Measurements from ENCODE around the gene CEP112.

The CEP112 gene

GRCh38 chr17:65762973-65763372 is 429.0 kb downstream of the CEP112 start:
- no peak for TF ChIP-seq PAX5 (IDR thresholded peaks at IDR 0.05; ENCODE audit: insufficient read depth, low read length, severe bottlenecking)
- TF ChIP-seq TAF1 (IDR thresholded peaks at IDR 0.05; ENCODE audit: low read depth, low read length) = no peak
- no peak for TF ChIP-seq POLR2AphosphoS5 (IDR thresholded peaks at IDR 0.05; ENCODE audit: low read depth, low read length)
- FAIRE-seq (no peak), DNase-seq (ENCODE audit: insufficient read length, low spot score) (no peak)

- TF ChIP-seq PAX5 (IDR thresholded peaks at IDR 0.05; ENCODE audit: insufficient read depth, low read length, severe bottlenecking) (no peak), TAF1 (IDR thresholded peaks at IDR 0.05; ENCODE audit: low read depth, low read length) (no peak), POLR2AphosphoS5 (IDR thresholded peaks at IDR 0.05; ENCODE audit: low read depth, low read length) (no peak), SPI1 (IDR thresholded peaks at IDR 0.05; ENCODE audit: low read depth, low read length) (no peak), POU2F2 (IDR thresholded peaks at IDR 0.05; ENCODE audit: low read depth, low read length) (no peak), POLR2A (IDR thresholded peaks at IDR 0.05; ENCODE audit: low read depth, low read length) (no peak)
- no peak for FAIRE-seq
- DNase-seq (ENCODE audit: insufficient read length, low spot score) = no peak
Observed at GRCh38 chr17:65759532-65759931, 432.4 kb downstream of the CEP112 start.

- FAIRE-seq (no peak), DNase-seq (ENCODE audit: insufficient read length, low spot score) (no peak)
Observed at GRCh38 chr17:65756760-65757159, 435.2 kb downstream of the CEP112 start.

GRCh38 chr17:65755799-65756198 is 436.1 kb downstream of the CEP112 start:
- no peak for TF ChIP-seq POU2F2 (IDR thresholded peaks at IDR 0.05; ENCODE audit: low read depth, low read length)
- no peak for TF ChIP-seq POLR2AphosphoS5 (IDR thresholded peaks at IDR 0.05; ENCODE audit: low read depth, low read length)
- no peak for TF ChIP-seq TAF1 (IDR thresholded peaks at IDR 0.05; ENCODE audit: low read depth, low read length)
- FAIRE-seq = no peak
- DNase-seq (ENCODE audit: insufficient read length, low spot score) = no peak

More at GRCh38 chr17:65756760-65757159, 435.2 kb downstream of the CEP112 start:
- no peak for TF ChIP-seq PAX5 (IDR thresholded peaks at IDR 0.05; ENCODE audit: insufficient read depth, low read length, severe bottlenecking)
- TF ChIP-seq SPI1 (IDR thresholded peaks at IDR 0.05; ENCODE audit: low read depth, low read length) = no peak
- no peak for TF ChIP-seq TAF1 (IDR thresholded peaks at IDR 0.05; ENCODE audit: low read depth, low read length)
- TF ChIP-seq POLR2AphosphoS5 (IDR thresholded peaks at IDR 0.05; ENCODE audit: low read depth, low read length) = no peak
- no peak for TF ChIP-seq POLR2A (IDR thresholded peaks at IDR 0.05; ENCODE audit: low read depth, low read length)
- no peak for TF ChIP-seq POU2F2 (IDR thresholded peaks at IDR 0.05; ENCODE audit: low read depth, low read length)

- TF ChIP-seq POLR2AphosphoS5 (IDR thresholded peaks at IDR 0.05; ENCODE audit: low read depth, low read length) (no peak), SPI1 (IDR thresholded peaks at IDR 0.05; ENCODE audit: low read depth, low read length) (no peak), PAX5 (IDR thresholded peaks at IDR 0.05; ENCODE audit: insufficient read depth, low read length, severe bottlenecking) (no peak), TAF1 (IDR thresholded peaks at IDR 0.05; ENCODE audit: low read depth, low read length) (no peak), POLR2A (IDR thresholded peaks at IDR 0.05; ENCODE audit: low read depth, low read length) (no peak), POU2F2 (IDR thresholded peaks at IDR 0.05; ENCODE audit: low read depth, low read length) (no peak)
- FAIRE-seq (no peak), DNase-seq (ENCODE audit: insufficient read length, low spot score) (no peak)
Observed at GRCh38 chr17:65754630-65755029, 437.3 kb downstream of the CEP112 start.

- DNase-seq (ENCODE audit: insufficient read length, low spot score) (no peak), FAIRE-seq (no peak)
- TF ChIP-seq POLR2A (IDR thresholded peaks at IDR 0.05; ENCODE audit: low read depth, low read length) = no peak
- no peak for TF ChIP-seq TAF1 (IDR thresholded peaks at IDR 0.05; ENCODE audit: low read depth, low read length)
Observed at GRCh38 chr17:65754081-65754480, 437.9 kb downstream of the CEP112 start.

GRCh38 chr17:65753348-65753747 is 438.6 kb downstream of the CEP112 start:
- FAIRE-seq = no peak
- TF ChIP-seq POLR2AphosphoS5 (IDR thresholded peaks at IDR 0.05; ENCODE audit: low read depth, low read length) (no peak), POU2F2 (IDR thresholded peaks at IDR 0.05; ENCODE audit: low read depth, low read length) (no peak), PAX5 (IDR thresholded peaks at IDR 0.05; ENCODE audit: insufficient read depth, low read length, severe bottlenecking) (no peak), POLR2A (IDR thresholded peaks at IDR 0.05; ENCODE audit: low read depth, low read length) (no peak), SPI1 (IDR thresholded peaks at IDR 0.05; ENCODE audit: low read depth, low read length) (no peak), TAF1 (IDR thresholded peaks at IDR 0.05; ENCODE audit: low read depth, low read length) (no peak)
- DNase-seq (ENCODE audit: insufficient read length, low spot score) = no peak

GRCh38 chr17:65751263-65751662 is 440.7 kb downstream of the CEP112 start:
- no peak for FAIRE-seq
- DNase-seq (ENCODE audit: insufficient read length, low spot score) = no peak
- no peak for TF ChIP-seq PAX5 (IDR thresholded peaks at IDR 0.05; ENCODE audit: insufficient read depth, low read length, severe bottlenecking)
- TF ChIP-seq POLR2AphosphoS5 (IDR thresholded peaks at IDR 0.05; ENCODE audit: low read depth, low read length) = no peak
- no peak for TF ChIP-seq POLR2A (IDR thresholded peaks at IDR 0.05; ENCODE audit: low read depth, low read length)
- no peak for TF ChIP-seq TAF1 (IDR thresholded peaks at IDR 0.05; ENCODE audit: low read depth, low read length)
- no peak for TF ChIP-seq SPI1 (IDR thresholded peaks at IDR 0.05; ENCODE audit: low read depth, low read length)
- no peak for TF ChIP-seq POU2F2 (IDR thresholded peaks at IDR 0.05; ENCODE audit: low read depth, low read length)

GRCh38 chr17:65750631-65751115 is 441.3 kb downstream of the CEP112 start:
- DNase-seq (ENCODE audit: insufficient read length, low spot score) (no peak), FAIRE-seq (no peak)
- TF ChIP-seq TAF1 (IDR thresholded peaks at IDR 0.05; ENCODE audit: low read depth, low read length) (no peak), POU2F2 (IDR thresholded peaks at IDR 0.05; ENCODE audit: low read depth, low read length) (no peak), PAX5 (IDR thresholded peaks at IDR 0.05; ENCODE audit: insufficient read depth, low read length, severe bottlenecking) (no peak), POLR2A (IDR thresholded peaks at IDR 0.05; ENCODE audit: low read depth, low read length) (no peak), POLR2AphosphoS5 (IDR thresholded peaks at IDR 0.05; ENCODE audit: low read depth, low read length) (no peak), SPI1 (IDR thresholded peaks at IDR 0.05; ENCODE audit: low read depth, low read length) (no peak)

- TF ChIP-seq POU2F2 (IDR thresholded peaks at IDR 0.05; ENCODE audit: low read depth, low read length) = no peak
- no peak for TF ChIP-seq POLR2AphosphoS5 (IDR thresholded peaks at IDR 0.05; ENCODE audit: low read depth, low read length)
- TF ChIP-seq PAX5 (IDR thresholded peaks at IDR 0.05; ENCODE audit: insufficient read depth, low read length, severe bottlenecking) = no peak
- no peak for TF ChIP-seq POLR2A (IDR thresholded peaks at IDR 0.05; ENCODE audit: low read depth, low read length)
- no peak for TF ChIP-seq TAF1 (IDR thresholded peaks at IDR 0.05; ENCODE audit: low read depth, low read length)
- TF ChIP-seq SPI1 (IDR thresholded peaks at IDR 0.05; ENCODE audit: low read depth, low read length) = no peak
- DNase-seq (ENCODE audit: insufficient read length, low spot score) = no peak
Observed at GRCh38 chr17:65750166-65750565, 441.8 kb downstream of the CEP112 start.

More at GRCh38 chr17:65750166-65750565, 441.8 kb downstream of the CEP112 start:
- FAIRE-seq = no peak

Measured in GM12891 (cell line).